ENCODE measurements around the gene PRKCZ.
A peak's percentile ranks its signal among the peaks of the same experiment; 100 is the strongest.

Gene PRKCZ

GRCh38 chr1:2067393-2067792, 17.2 kb downstream of the PRKCZ start:
- no peak for DNase-seq (ENCODE audit: low spot score)

- no peak for DNase-seq (ENCODE audit: low spot score)
Observed at GRCh38 chr1:2067981-2068380, 17.8 kb downstream of the PRKCZ start.

DNA sequence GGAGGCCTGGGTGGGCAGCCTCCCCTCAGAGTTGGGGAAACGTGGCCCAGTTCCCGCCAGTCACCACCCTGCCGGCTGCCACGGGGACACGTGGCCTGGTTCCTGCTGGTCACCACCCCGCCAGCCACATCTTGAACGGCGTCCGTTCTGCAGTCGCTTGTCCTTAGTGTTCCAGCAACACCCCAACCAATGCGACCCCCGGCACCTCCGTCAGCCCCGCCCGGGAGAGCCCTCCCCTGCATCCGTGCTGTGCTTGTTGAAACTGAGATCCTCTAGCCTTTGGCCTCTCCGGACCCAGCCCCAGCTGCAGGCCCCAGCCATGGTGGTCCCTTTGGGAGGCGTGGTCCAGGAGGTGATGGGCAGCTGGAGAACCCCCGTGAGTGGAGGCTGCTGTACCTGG, 18.7 kb downstream of the PRKCZ start:
- DNase-seq (ENCODE audit: low spot score), result no peak

GRCh38 chr1:2070016-2070415, 19.8 kb downstream of the PRKCZ start:
- DNase-seq (ENCODE audit: low spot score), result no peak

GRCh38 chr1:2070800-2071530, 20.8 kb downstream of the PRKCZ start:
- no peak for DNase-seq (ENCODE audit: low spot score)

- no peak for DNase-seq (ENCODE audit: low spot score)
Observed at GRCh38 chr1:2072109-2072806, 22.0 kb downstream of the PRKCZ start.

DNA sequence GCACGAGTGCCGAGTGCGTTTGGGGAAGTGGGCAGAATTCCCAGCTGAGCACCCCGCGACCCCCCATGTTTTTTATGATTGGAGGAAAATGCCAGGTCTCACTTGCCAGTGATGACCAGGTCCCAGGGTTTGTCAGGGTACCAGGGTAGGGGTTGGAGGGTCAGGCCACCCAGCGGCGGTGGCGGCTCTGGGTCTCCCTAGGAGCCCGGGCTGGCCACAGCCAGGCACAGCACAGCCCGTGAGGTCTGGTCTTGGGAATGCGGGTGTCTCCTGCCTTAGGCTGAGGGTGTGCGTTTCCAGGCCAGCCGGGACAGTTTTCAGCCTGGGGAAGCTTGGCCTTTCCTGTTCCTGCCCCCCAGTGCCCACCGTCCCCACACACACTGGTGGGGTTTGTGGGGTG, 22.7 kb downstream of the PRKCZ start:
- no peak for DNase-seq (ENCODE audit: low spot score)

DNA sequence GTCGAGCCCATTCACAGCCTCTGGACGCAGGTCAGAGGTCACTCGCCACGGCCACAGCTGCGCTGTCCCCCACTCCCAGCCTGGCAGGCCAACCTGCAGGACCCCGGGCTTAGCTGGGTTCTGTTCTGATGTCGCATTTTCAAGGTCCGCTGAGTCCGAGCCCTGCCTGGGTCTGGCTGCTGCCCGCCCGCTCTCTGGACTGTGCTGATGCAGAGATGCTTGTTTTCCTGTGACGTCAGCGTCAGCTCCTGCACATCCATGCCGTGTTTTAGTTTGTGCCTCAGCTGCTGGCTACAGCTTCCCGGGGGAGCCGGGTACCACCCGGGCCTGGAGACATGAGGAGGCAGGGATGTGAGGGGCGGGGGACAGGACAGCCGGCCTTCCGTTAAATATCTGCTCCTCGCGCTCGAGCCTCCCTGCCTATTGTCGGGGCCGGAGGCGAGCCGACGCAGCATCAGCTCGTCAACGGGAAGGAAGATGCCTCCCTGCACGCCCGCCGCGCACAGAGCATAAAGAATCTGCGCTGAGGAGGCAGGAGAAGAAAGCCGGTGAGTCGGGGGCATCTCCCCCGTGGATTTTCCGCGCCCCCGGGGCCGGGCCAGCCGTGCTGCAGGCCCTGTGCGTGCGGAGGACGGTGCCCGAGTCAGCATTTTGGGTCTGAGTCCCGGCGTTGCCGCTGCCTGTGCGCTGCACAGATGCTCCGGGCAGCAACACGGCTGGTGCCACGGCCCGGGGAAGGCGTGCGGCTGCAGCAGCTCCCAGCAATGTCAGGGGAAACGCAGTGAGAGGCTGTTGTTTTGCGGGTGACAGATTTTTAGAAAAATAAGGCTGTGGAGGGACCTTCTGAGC, 23.4 kb downstream of the PRKCZ start:
- peak; percentile 86 for DNase-seq (ENCODE audit: low spot score)

DNA sequence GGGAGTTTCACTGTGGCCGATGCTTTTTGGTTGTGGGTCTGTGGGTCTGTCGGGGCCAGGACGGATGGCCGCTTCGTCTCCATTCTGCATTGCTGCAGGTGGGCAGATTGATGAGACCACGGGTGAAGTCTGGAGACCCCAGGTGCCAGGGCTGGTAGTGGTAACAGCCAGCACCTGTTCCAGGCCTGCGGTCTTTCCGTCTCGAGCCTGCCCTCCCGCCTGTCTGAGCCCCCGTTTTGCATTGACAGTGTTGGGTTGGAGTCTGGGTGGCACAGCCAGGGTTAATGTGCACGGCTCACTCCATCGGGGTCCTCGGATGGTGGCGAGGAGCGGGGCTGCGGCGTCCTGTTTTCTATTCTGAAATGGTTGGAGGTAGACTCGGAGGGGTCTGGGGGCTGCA, 24.2 kb downstream of the PRKCZ start:
- no peak for DNase-seq (ENCODE audit: low spot score)

DNA sequence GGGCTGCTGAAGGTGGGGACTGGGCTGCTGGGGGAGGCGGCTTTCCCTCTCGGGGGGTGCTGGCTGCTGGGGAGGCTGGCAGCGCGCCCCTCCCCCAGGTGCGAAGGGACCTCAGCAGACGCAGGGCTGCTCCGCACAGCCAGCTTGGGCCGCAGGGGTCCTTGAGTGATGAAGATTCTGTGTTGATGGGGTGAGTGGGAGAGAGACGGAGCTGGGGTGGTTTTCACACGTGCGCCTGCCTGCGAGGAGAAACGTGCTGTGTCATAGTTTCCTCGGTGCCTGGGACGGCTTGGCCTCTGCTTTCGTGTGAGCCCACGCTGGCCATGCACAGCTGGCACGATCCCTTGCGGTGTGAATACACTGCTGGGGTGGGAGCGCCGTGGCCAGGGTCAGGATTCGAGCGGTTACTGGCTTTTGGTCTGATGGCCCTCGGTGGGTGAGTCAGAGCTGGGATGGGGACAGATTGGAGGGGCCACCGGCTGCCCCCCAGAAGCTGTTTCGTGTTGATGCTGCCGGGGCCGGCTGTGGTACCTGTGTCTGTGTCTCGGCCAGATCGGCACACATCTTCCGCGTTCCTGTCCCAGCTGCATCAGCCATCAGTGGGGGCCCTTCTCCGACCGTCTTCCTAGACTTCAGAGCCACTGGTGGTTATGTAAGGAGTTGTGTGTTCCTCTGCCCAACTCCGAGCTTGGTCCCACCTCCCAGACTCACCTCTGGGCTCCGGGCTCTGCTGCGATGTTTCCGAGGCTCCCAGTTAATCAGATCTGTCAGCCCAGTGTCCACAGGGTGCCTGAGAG, 24.9 kb downstream of the PRKCZ start:
- DNase-seq (ENCODE audit: low spot score), result no peak

GRCh38 chr1:2076826-2077225, 26.6 kb downstream of the PRKCZ start:
- DNase-seq (ENCODE audit: low spot score), result no peak

- no peak for DNase-seq (ENCODE audit: low spot score)
Observed at GRCh38 chr1:2078170-2078569, 28.0 kb downstream of the PRKCZ start.

GRCh38 chr1:2079396-2080085, 29.3 kb downstream of the PRKCZ start:
- no peak for DNase-seq (ENCODE audit: low spot score)

GRCh38 chr1:2080140-2080539, 29.9 kb downstream of the PRKCZ start:
- DNase-seq (ENCODE audit: low spot score), result no peak

DNA sequence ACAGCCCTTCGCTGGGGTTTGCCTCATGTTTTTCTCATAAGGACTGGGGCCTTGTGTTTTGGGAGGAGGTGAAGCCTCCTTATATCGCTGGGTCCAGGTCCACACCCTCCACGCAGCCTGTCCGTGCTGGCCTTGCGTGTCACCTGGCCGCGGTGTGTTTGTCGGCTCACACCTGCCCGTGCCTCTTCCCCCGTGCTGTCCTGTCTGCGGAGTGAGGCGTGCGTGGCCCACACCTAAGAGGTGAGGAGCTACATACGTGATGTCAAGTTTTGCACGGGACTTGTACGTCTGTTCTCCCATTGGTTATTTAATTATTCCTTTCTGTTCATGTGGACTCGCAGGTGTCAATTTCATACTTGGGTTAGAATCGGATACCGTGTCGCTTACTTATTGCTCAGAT, 30.7 kb downstream of the PRKCZ start:
- no peak for DNase-seq (ENCODE audit: low spot score)

DNA sequence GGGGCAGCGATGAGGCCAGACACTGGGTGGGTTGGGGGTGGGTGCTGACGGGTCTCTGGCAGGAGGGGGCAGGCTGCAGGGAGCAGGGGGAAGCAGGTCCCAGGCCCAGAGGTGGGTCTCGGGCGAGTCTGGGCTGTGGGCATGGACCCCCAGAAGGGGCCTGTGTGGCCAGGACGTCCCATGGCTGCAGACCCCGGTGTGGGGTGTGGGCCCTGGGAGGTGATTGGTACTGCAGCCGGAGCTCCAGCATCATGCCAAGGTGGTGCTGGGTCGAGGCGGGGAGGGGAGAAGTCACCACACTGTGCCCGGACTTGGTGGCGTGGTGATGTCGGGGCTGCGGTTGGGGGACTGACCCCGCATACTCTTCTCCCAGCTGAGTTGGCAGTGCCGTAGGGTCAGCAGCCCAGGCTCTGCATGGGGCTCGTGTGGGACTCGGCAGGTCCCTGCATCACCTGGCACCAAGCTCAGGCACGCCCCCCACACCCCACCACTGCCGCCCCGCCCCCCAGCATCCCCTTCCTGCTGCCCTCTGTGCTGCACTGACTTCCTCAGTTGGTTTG, 31.2 kb downstream of the PRKCZ start:
- no peak for DNase-seq (ENCODE audit: low spot score)

DNA sequence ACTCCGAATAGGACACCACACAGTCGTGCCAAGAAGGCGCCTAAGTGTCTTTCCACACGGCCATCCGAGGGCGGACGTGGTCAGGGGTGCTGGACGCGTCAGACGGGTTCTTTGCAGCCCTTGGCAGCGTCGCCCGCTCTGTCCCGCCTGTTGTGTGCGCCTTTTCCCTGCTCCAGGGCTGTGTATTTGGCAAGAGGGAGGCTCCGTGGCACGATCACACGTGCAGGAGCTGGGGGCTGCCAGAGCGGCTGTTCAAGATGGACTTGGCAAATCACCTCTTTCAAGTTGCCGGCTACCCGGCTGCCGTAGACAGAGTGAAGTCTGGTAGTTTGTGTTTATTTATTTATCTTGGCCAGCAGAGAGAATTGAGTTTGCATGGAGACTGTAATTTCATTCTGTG, 31.9 kb downstream of the PRKCZ start:
- no peak for DNase-seq (ENCODE audit: low spot score)

DNA sequence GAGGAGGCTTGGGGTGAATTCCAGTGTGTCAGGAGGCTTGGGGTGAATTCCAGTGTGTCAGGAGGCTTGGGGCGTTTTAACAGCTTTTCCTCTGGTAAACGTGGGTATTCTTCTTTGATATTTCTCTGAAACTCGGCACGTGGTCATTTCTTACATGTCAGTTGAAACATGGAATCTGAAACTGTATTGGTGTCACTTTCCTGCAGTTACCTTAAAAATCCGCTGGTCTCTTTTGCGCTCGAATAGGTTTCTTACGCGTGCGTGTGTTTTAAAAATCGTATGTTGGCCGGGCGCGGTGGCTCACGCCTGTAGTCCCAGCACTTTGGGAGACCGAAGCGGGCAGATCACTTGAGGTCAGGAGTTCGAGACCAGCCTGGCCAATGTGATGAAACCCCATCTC, 33.5 kb downstream of the PRKCZ start:
- no peak for DNase-seq (ENCODE audit: low spot score)

DNA sequence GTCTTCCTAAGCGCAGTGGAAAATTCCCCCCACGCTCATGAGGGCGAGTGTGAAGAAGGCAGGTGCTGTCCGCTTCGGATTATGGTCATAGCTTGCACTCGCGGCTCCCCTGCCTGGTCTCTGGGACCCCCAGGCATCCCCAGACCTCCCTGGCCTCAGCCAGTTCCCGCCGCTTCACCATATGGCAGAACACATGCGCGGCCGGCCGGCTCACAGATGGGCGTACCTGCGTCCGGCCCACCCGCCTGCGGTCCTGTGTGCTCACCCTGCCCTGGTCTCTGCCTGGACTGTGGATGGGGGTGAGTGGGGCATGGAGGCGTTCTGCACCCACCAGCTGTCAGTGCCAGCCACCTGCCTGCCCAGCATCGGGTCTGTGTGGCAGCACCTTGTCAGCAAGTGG, 34.1 kb downstream of the PRKCZ start:
- no peak for DNase-seq (ENCODE audit: low spot score)

GRCh38 chr1:2085080-2085479, 34.9 kb downstream of the PRKCZ start:
- peak; percentile 63 for DNase-seq (ENCODE audit: low spot score)

DNA sequence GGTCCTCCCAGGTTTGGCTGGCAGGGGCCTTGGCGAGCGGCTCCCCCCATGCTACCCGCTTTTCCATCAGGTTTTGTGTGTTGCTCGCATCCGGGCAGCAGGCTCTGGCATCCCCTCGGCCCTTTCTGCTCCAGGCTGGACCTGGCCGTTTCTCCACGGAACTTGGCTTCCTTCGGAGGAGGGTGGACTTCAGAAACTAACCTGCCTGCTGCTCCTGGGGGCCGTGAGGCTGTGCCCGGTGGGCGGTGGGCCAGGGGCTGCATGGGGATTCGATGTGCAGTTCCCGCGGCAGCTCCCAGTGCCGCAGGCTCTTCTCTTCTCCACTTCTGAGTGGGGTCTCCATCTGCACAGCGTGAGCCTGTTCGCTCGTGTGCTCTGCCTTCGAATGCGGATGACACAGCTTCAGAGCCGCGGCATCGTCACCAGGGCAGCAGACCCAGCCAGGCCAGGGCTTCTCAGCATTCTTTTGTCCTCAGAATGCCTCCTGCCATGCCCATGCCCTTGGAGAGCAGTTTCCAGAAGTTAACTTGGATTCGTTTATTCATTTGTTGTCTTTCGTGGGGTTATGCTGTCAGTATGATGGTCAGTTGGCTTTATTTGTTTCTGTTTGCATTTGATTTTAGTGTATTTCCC, 36.4 kb downstream of the PRKCZ start:
- no peak for DNase-seq (ENCODE audit: low spot score)

All from putamen (tissue), 1 donor.